Measurements from ENCODE around the gene PRMT1.

Gene PRMT1

GRCh38 chr19:49651820-49652550 is 25.1 kb upstream of the PRMT1 start:
- DNase-seq: no peak

- DNase-seq: no peak
Observed at GRCh38 chr19:49652551-49653465, 24.3 kb upstream of the PRMT1 start.

- DNase-seq: no peak
Observed at GRCh38 chr19:49653466-49653806, 23.6 kb upstream of the PRMT1 start.

- DNase-seq: no peak
Observed at GRCh38 chr19:49654581-49654980, 22.5 kb upstream of the PRMT1 start.

- DNase-seq: no peak
Observed at GRCh38 chr19:49655570-49656455, 21.3 kb upstream of the PRMT1 start.

- DNase-seq: no peak
Observed at GRCh38 chr19:49656456-49657109, 20.5 kb upstream of the PRMT1 start.

- no peak for DNase-seq
Observed at GRCh38 chr19:49657493-49658138, 19.5 kb upstream of the PRMT1 start.

GRCh38 chr19:49658139-49658517 is 18.9 kb upstream of the PRMT1 start:
- no peak for DNase-seq

GRCh38 chr19:49658566-49659442 is 18.3 kb upstream of the PRMT1 start:
- DNase-seq: no peak

GRCh38 chr19:49660338-49660961 is 16.6 kb upstream of the PRMT1 start:
- DNase-seq: no peak

- no peak for DNase-seq
Observed at GRCh38 chr19:49662011-49662410, 15.1 kb upstream of the PRMT1 start.

GRCh38 chr19:49663224-49663623 is 13.8 kb upstream of the PRMT1 start:
- DNase-seq: no peak

GRCh38 chr19:49664171-49665035 is 12.7 kb upstream of the PRMT1 start:
- peak; percentile 87 for DNase-seq

GRCh38 chr19:49665036-49665350 is 12.1 kb upstream of the PRMT1 start:
- DNase-seq: no peak

- DNase-seq: peak; percentile 97
Observed at GRCh38 chr19:49665351-49666119, 11.5 kb upstream of the PRMT1 start, which contains the start of the genes BCL2L12 and IRF3. Gene BCL2L12, plus strand, starts transcription at chr19:49665933. Its CDS starts 760 bp downstream, at chr19:49666693. Gene IRF3, minus strand, starts transcription at chr19:49665857. Its CDS starts 1,019 bp downstream, at chr19:49664838.

GRCh38 chr19:49666120-49666444 is 11.0 kb upstream of the PRMT1 start:
- no peak for DNase-seq

GRCh38 chr19:49667473-49667872 is 9.6 kb upstream of the PRMT1 start:
- no peak for DNase-seq

- no peak for DNase-seq
Observed at GRCh38 chr19:49669516-49669915, 7.6 kb upstream of the PRMT1 start.

Measured in stimulated activated naive CD4-positive, alpha-beta T cell treated with Interleukin-2 at 50 U/mL for 16 hours (primary cell).